Measurements from ENCODE around the gene STX18.

Gene STX18

DNA sequence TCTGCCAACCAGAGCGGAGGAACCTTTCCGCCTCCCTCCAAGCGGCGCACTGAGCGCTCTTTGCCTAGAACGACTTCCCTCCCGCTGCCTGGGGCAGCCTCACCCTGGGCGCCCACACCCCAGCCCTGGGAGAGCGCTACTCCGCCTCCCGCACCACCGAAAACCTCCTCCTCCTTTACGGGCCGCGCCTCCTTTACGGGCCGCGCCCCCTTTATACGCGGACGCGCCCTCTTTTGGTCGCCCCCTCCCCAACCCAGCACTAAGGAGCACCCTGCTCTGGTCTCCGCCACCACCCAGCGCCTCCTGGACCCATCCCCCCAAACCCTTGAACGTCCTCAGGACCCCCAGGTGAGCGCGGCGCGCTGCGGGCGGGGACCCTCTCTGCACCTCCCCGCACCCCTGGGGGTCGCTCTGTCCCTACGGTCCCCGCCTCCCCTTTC is 155.5 kb downstream of the STX18 start:
- DNase-seq (ENCODE audit: low read depth in 2 of 2), result no peak

DNA sequence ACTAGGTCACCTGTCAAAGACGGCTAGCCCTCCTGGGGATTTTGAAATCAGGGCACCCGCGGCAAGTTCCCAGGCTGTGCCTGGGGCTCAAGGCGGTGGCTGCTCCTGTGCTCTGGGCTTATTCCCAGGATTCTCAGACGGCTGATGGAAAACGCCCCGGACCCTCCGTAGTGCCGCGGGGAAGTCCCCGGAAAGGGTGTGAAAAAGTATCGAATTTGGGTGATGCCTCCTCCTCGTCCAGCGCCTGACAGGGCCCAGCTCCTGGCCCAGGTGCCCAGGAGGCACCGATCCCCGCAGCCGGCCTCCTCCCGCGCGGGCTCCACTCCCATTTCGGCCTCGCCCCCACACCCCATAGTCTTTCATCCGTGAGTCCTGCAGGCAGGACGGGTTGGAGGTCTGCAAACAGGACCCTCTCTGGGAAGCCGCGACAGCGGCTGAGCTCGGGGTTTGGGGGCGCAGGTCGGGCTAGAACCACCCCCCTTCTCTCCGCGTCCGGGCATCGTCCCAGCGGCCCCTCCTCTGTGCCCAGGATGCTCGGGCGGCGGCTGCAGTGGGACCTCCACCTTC is 156.0 kb downstream of the STX18 start:
- no peak for DNase-seq (ENCODE audit: low read depth in 2 of 2)

DNA sequence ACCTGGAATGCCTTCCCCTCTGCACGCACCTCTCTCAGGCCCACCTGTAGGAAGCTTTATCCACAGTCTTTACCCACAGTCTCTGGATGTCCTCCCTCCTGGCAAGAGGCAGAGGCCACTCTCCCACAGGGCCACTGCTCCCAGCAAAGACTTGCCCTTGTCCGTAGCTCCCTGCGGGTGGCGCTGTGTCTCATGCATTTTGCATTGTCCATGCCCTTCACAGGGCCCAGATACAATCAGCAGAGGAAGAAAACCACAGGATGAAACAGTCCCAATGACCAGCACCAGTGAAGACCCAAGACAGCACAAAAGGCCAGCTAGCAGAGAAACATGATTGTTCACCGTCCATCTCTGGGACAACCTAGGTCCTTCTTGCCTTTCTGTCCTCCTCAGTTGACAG is 157.0 kb downstream of the STX18 start:
- no peak for DNase-seq (ENCODE audit: low read depth in 2 of 2)

DNA sequence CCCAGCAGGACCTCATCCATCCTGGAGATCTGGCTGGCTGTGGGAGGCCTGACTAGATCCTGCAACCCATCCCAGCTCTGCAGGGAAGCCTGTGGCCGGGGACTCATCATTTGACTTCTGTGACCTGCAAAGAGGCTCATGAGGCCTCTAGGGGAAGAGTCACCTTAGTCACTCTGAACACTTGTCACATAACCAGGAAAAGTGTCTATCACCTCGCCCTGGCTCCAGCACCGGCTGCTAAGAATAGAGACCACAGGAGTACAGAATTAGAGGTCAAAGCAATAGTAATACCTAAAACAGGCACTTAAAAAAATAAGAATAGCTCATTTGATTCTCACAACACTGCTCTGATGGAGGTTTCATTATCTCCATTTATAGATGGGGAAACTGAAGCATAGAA is 158.8 kb downstream of the STX18 start:
- DNase-seq (ENCODE audit: low read depth in 2 of 2), result no peak

DNA sequence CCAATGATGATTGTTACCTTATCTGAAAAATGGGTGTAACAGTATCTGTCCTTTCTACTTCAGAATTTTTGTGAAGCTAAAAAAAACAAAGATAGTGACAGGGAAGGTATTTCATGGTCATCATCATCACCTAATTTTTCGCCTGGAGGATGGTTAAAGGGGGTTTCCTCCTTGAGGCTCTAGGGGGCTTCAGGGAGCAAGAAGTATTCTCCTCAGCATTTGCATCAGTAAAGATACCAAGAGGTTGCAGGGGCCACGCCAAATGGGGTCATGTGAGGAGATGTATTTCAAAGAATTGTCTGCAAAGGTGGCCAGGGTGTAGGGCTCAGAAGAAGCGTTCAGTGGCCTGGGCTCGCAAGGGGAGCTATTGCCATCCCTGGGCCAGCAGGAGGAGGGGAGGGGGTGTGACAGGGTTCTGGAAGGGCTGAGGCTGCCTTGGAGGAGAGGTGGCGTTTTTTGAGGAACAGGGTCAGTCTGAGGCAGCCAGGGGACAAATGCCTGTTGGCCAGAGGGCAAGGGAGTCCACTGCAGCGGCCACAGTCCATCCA is 162.2 kb downstream of the STX18 start:
- DNase-seq (ENCODE audit: low read depth in 2 of 2), result no peak

DNA sequence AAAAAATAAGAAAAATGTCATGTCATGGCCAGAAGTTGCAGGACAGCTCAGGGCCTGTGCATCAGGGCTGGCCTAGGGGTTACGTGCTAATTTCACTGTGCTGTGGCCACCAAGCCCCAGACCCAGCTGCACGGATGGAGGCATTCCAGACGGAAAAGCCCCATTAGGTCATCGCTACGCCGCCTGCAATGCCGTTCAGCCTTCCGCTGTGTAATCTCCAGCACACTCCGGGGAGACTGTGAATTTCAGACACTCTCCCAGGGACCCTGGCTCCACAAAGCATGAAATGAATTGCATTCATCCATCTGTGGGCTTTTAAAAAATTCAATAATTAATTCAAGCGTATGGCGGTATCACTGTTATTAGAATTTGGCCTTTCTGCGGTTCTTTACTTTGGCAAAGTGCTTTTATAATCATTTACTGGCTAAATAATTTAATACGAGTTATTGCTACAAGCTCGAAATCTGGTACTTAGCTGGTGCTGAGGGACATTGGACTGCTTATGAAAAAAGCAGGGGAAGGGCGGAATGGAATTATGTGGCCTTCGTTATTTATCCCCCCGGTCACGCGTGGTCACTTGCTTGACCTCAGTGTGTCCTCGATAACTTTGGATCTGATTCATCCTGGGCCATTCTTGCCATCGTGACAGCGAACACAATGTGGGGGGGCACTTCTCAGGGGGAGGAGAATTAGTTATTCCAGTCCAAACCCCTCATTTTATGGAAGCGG is 164.0 kb downstream of the STX18 start:
- no peak for DNase-seq (ENCODE audit: low read depth in 2 of 2)

DNA sequence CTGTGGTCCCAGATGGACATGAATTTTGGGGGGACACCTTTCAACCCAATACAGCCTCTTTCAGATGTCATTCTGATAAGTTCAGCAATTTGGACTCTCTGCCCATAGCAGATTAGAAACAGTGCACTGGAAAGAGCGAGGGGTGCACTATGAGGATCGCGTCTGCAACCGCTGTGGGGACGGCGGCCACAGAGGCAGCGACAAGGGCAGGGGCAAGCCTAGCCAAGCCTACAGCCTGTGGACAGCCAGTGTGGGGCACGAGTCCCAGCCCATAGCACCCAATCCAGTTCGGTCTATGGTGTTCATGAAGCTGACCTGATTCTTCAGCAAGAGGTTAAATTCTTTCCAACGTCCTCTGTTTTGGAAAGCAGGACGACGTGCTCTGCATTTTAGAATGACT is 164.7 kb downstream of the STX18 start:
- no peak for DNase-seq (ENCODE audit: low read depth in 2 of 2)

DNA sequence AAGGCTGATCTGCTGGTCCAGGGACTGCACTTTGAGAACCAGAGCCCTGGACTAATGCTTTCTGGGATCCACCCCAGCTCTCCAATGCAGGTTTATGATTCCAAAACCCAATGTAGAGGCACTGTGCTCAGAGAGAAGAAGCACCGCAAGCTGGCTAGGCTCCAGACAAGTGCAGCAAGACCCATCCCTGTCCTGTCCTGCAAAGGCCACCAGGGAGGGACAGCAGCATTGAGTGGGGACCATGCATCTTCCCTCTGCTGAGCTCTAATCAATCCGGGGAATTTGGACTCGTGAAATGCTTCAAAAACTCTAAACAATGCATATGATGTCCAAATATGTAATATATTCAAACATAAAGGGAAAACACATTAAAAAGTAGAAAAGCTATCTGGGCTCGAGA is 165.8 kb downstream of the STX18 start:
- no peak for DNase-seq (ENCODE audit: low read depth in 2 of 2)

DNA sequence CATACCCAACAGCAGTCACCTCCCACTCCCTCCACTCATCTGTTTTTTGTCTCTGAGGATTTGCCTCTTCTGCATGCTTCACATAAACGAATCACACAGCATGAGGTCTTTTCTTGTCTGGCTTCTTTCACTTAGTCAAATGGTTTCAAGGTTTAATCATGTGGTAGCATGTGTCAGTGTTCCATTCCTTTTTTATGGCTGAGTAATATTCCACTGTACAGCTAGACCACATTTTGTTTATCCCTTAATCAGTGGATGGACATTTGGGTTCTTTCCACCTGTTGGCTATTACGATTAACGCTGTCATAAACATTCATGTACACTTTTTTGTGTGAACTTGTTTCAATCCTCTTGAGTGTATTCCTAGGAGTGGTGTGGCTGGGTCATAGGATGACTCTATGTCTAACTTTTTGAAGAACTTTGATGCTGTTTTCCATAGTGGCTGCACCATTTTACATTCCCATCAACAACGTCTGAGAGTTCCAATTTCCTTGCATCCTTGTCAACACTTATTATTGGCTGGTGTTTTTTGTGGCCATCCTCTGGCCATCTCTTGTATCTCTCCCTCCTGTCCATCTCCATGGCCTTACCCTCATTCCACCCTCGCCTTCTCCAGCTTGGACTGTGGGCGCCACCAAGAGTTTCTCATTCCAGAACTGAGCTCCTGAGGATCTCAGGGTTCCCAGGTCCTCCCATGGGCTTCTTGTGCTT is 167.3 kb downstream of the STX18 start:
- no peak for DNase-seq (ENCODE audit: low read depth in 2 of 2)

All from fibroblast of skin of left biceps (primary cell).